Measurements from ENCODE around the gene PRKCB. TPM values are rescaled to one million over a fixed set of nuclear protein-coding genes. Genes with fewer than 3 reads are reported as not detected.

Gene PRKCB
- total and polyA plus RNA-seq, 2 of the 8 experiments (the other 6 are each of a cell fraction or from before 2014, with no cell fraction given) = 7.1 to 12.1 TPM

DNA sequence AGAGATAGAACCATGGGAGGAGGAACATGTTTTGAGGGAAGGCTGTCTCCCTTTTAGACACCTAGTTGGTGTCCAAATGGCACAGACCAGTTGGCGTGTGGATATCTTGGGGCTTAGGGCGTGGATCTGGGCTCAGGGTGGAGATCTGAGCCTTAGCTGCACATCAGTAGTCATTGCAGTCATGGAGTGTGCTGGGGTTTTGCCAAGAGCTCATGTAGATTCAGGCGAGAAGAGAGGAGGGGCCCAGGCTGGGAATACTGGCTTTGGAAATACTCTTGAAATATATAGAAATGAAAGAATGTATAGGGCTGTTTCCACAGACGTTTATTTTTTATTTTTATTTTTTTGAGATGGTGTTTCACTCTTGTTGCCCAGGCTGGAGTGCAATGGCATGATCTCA is 92.0 kb downstream of the PRKCB start:
- Histone ChIP-seq H3K23me2 (ENCODE audit: low read depth, low read length) (no peaks in the 10 kb centered on the region), H3K56ac (replicated peaks; ENCODE audit: insufficient read length, low read depth, low read length) (no peak overlapping the region), H4K20me1 (replicated peaks in 1 of 2; ENCODE audit: control insufficient read depth in 1 of 2, insufficient read depth in 2 of 2, low read length in 2 of 2) (no peaks in the 10 kb centered on the region), H4K8ac (ENCODE audit: extremely low read depth, insufficient read depth, low read length) (no peak overlapping the region), H2BK12ac (ENCODE audit: low read depth, low read length) (no peak overlapping the region), H3K79me1 (ENCODE audit: low read depth, low read length) (no peaks in the 10 kb centered on the region), H3K9me3 (ENCODE audit: insufficient read depth in 2 of 2, low read depth in 1 of 2, low read length in 1 of 2) (no peaks in the 10 kb centered on the region), H3K4me2 (ENCODE audit: insufficient read depth in 1 of 2, low read depth in 2 of 2, low read length in 2 of 2) (no peak overlapping the region), H3K27ac (ENCODE audit: low read depth, low read length) (no peak overlapping the region), H3K36me3 (ENCODE audit: control insufficient read depth in 2 of 4, insufficient read depth in 4 of 4, low read length in 3 of 4) (no peaks in the 10 kb centered on the region; a peak in 1 of 8 replicates), H3K14ac (ENCODE audit: insufficient read length) (no peak overlapping the region), H3K4me3 (ENCODE audit: extremely low read depth in 1 of 4, insufficient read depth in 2 of 4, low read depth in 3 of 4, low read length in 4 of 4) (no peak overlapping the region), H3K4ac (replicated peaks; ENCODE audit: insufficient read length, low read depth, low read length) (no peak overlapping the region), H2AFZ (ENCODE audit: low read length) (no peak overlapping the region), H3K27me3 (replicated peaks in 1 of 4; ENCODE audit: control insufficient read depth in 3 of 4, extremely low read depth in 1 of 4, insufficient read depth in 3 of 4, low read length in 3 of 4) (no peaks in the 10 kb centered on the region), H4K5ac (ENCODE audit: insufficient read length, low read depth, low read length) (no peak overlapping the region), H2BK120ac (replicated peaks; ENCODE audit: low read depth, low read length) (no peak overlapping the region), H2BK15ac (ENCODE audit: low read length) (no peak overlapping the region), H3K23ac (ENCODE audit: insufficient read length) (no peak overlapping the region), H3K79me2 (ENCODE audit: control insufficient read depth in 1 of 2, insufficient read depth in 2 of 2, low read length in 2 of 2) (no peaks in the 10 kb centered on the region), H4K91ac (replicated peaks; ENCODE audit: insufficient read length, low read length) (no peak overlapping the region), H2AK5ac (ENCODE audit: low read depth, low read length) (no peak overlapping the region), H2BK5ac (ENCODE audit: low read depth, low read length) (no peak overlapping the region), H3K9ac (replicated peaks in 1 of 4; ENCODE audit: extremely low read depth in 1 of 4, low read depth in 3 of 4, low read length in 3 of 4) (no peak overlapping the region), H3K18ac (ENCODE audit: extremely low read depth, low read length) (no peak overlapping the region; the same call in 1 of the 2 replicates), H3K4me1 (replicated peaks in 1 of 4; ENCODE audit: control insufficient read depth in 3 of 4, insufficient read depth in 4 of 4, low read length in 3 of 4) (no peaks in the 10 kb centered on the region; a peak in 1 of 7 replicates), H2BK20ac (ENCODE audit: low read length) (no peak overlapping the region)
- no peak for TF ChIP-seq NRF1 (IDR thresholded peaks at IDR 0.05; ENCODE audit: low read depth, low read length)
- TF ChIP-seq TCF12 (IDR thresholded peaks at IDR 0.05; ENCODE audit: low read depth, low read length) = no peak
- TF ChIP-seq CEBPB (IDR thresholded peaks at IDR 0.05; ENCODE audit: low read depth, low read length) = no peak
- TF ChIP-seq POU5F1 (IDR thresholded peaks at IDR 0.05; ENCODE audit: low read depth, low read length) = no peak
- TF ChIP-seq BACH1 (IDR thresholded peaks at IDR 0.05; ENCODE audit: low read length) = no peak
- no peak for TF ChIP-seq BCL11A (IDR thresholded peaks at IDR 0.05; ENCODE audit: low read depth in 2 of 2, low read length in 2 of 2)
- no peak for TF ChIP-seq SP4 (IDR thresholded peaks at IDR 0.05; ENCODE audit: low read length)
- TF ChIP-seq KDM1A (IDR thresholded peaks at IDR 0.05; ENCODE audit: borderline replicate concordance, low read length) = no peak
- TF ChIP-seq CTBP2 (IDR thresholded peaks at IDR 0.05; ENCODE audit: borderline replicate concordance, insufficient read depth, insufficient read length, low read length) = no peak
- no peak for TF ChIP-seq TEAD4 (IDR thresholded peaks at IDR 0.05; ENCODE audit: low read depth, low read length)
- TF ChIP-seq SP2 (IDR thresholded peaks at IDR 0.05; ENCODE audit: low read length) = no peak
- TF ChIP-seq RFX5 (IDR thresholded peaks at IDR 0.05; ENCODE audit: borderline replicate concordance, low read depth, low read length) = no peak
- TF ChIP-seq TAF7 (optimal IDR thresholded peaks at IDR 0.05; ENCODE audit: borderline replicate concordance, low read depth, low read length) = no peak
- no peak for TF ChIP-seq ZNF274 (IDR thresholded peaks at IDR 0.05; ENCODE audit: borderline replicate concordance, extremely low read depth, low read length)
- no peak for TF ChIP-seq KDM4A (IDR thresholded peaks at IDR 0.05; ENCODE audit: low read depth, low read length, severe bottlenecking)
- TF ChIP-seq RNF2 (IDR thresholded peaks at IDR 0.05; ENCODE audit: borderline replicate concordance, low read depth, low read length, missing control alignments, poor library complexity, severe bottlenecking) = no peak
- POLR2A ChIA-PET (ENCODE audit: partially characterized antibody) = no interaction called here
- DNase-seq (ENCODE audit: low read depth in 1 of 2, low spot score in 2 of 2) = no peak
- CTCF ChIA-PET (ENCODE audit: partially characterized antibody) = no interaction called here
- WGBS, 2 experiments (ENCODE audit: extremely low coverage in 1 of 2, insufficient coverage in 1 of 2, insufficient read length in 1 of 2, insufficient replicate concordance in 2 of 2, low coverage in 1 of 2, low lambda C conversion rate in 2 of 2, missing lambda C conversion rate in 1 of 2) = 63% methylated on average over 4 of the region's 4 CpGs; no CpG with 5 or more reads in 1 of the 2 experiments
- FAIRE-seq = no peak
